ENCODE data around the gene USP34.
"Not testable (repeated sequence)": the region's sequence is repeated elsewhere in the genome, so short reads cannot be mapped to it uniquely, and the experiment has no call there.

Gene USP34

GRCh38 chr2:61149074-61149473, 321.8 kb downstream of the USP34 start:
- no peak for DNase-seq (ENCODE audit: low read depth)

GRCh38 chr2:61148091-61148490, 322.8 kb downstream of the USP34 start:
- DNase-seq (ENCODE audit: low read depth), result not testable (repeated sequence)

- DNase-seq (ENCODE audit: low read depth), result no peak
Observed at GRCh38 chr2:61145990-61146389, 324.9 kb downstream of the USP34 start.

- peak; percentile 96 for DNase-seq (ENCODE audit: low read depth)
Observed at GRCh38 chr2:61144697-61145268, 326.1 kb downstream of the USP34 start.

GRCh38 chr2:61141151-61141550, 329.7 kb downstream of the USP34 start:
- no peak for DNase-seq (ENCODE audit: low read depth)

DNA sequence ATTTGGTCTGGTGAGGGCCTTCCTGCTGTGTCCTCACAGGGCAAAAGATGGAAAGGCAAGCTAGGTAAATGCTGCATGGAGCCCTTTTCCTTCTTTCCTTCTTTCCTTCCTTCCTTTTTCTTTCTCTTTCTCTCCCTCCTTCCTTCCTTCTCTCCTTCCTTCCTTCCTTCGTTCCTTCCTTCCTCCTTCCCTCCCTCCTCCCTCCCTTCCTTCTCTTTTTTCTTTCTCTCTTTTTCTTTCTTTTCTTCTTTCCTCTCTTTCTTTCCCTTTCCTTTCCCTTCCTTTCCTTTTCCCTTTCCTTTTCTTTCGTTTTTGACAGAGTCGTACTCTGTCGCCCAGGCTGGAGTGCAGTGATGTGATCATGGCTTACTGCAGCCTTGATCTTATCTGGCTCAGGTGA, 332.0 kb downstream of the USP34 start:
- no peak for DNase-seq (ENCODE audit: low read depth)
